ENCODE results near the gene PDPK1.

DNA sequence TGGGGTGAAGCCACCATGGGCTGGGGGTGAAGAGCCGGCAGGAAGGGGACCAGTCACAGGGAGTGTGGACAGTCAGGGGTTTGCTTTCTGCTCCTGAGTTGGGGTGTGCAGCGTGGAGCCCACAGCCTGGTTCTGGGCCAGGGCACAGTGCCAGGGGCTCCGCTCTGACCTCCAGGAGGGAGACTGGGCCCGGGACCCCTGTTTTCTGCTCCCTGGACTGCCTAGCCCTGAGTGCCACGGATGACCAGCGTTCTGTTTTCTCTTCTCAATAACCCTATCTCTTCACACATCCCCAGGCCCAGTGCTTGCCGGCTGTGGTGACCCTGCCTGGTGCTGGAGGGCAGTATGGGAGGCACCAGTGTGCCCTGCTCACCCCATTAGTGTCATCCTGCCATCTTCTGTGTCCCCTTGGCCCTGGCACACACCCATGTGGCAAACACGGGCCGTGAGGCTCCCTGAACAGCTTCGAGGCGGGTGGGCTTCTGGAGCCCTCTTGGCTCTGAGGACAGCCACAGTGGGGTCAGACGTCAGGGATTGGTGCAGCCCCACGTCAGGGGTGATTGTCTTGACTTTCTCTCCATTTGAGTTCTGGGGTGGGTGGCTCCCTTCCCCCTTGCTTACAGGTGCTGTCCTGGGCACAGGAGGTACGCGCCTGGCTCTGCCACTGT lies 7.7 kb upstream of the PDPK1 start:
- TF ChIP-seq, protein P1, sequence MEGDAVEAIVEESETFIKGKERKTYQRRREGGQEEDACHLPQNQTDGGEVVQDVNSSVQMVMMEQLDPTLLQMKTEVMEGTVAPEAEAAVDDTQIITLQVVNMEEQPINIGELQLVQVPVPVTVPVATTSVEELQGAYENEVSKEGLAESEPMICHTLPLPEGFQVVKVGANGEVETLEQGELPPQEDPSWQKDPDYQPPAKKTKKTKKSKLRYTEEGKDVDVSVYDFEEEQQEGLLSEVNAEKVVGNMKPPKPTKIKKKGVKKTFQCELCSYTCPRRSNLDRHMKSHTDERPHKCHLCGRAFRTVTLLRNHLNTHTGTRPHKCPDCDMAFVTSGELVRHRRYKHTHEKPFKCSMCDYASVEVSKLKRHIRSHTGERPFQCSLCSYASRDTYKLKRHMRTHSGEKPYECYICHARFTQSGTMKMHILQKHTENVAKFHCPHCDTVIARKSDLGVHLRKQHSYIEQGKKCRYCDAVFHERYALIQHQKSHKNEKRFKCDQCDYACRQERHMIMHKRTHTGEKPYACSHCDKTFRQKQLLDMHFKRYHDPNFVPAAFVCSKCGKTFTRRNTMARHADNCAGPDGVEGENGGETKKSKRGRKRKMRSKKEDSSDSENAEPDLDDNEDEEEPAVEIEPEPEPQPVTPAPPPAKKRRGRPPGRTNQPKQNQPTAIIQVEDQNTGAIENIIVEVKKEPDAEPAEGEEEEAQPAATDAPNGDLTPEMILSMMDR (IDR thresholded peaks at IDR 0.05; ENCODE audit: low read depth, low read length, missing input control) = no peak
- no peak for TF ChIP-seq TAF1 (conservative IDR thresholded peaks at IDR 0.05)
- no peak for TF ChIP-seq EGR1 (IDR thresholded peaks at IDR 0.05; ENCODE audit: low read depth in 2 of 2)
